ENCODE measurements around the gene GOSR2.

- TF ChIP-seq CTCF (IDR thresholded peaks at IDR 0.05): peak; percentile 36 to 68 (median 50)
- TF ChIP-seq POLR2A (IDR thresholded peaks at IDR 0.05): no peak
These were observed 19.7 kb downstream of the GOSR2 start for GRCh38 chr17:46942441-46943217.
